Stomach (tissue), 9 donors: ENCODE data around the gene CBX2. TPM values are rescaled to one million over a fixed set of nuclear protein-coding genes. Genes with fewer than 3 reads are reported as not detected.
A peak's percentile ranks its signal among the peaks of the same experiment; 100 is the strongest.

Experiments used
- DNase-seq, 2 donors: peaks; one replicate each; pipeline versions ENCODE4 v3.0.0 to v3.0.0-alpha.2; 2013 to 2019
- H3K27ac ChIP-seq, 5 donors: fragments of 200-600 bp in 4 of 5; sonication (generic) in 4 of 5; one replicate each; pipeline ENCODE4 v1.5.1; 2013 to 2019; ENCODE audit warnings: mild to moderate bottlenecking in 1 of 5, moderate library complexity in 1 of 5
- H3K27me3 ChIP-seq, 3 donors: fragments of 200-600 bp; sonication (generic); one replicate each; pipeline ENCODE4 v1.5.1; 2017 to 2019; ENCODE audit warnings: mixed run types in 1 of 3
- H3K36me3 ChIP-seq, 4 donors: fragments of 200-600 bp; sonication (generic); 1 replicate in 3 of 4; 2 replicates in 1 of 4; pipeline ENCODE4 v1.5.1; 2016 to 2019
- H3K4me1 ChIP-seq, 4 donors: fragments of 200-600 bp; sonication (generic); one replicate each; pipeline ENCODE4 v1.5.1; 2016 to 2019
- H3K4me3 ChIP-seq, 4 donors: fragments of 200-600 bp; sonication (generic) in 3 of 4; one replicate each; pipeline ENCODE4 v1.5.1; 2016 to 2019; ENCODE audit warnings: mild to moderate bottlenecking in 1 of 4
- H3K9me3 ChIP-seq, 4 donors: fragments of 200-600 bp; sonication (generic); one replicate each; pipeline ENCODE4 v1.5.1; 2016 to 2019
- EP300 ChIP-seq: sonication (generic); formaldehyde crosslinking; IDR thresholded peaks from one replicate; pipeline ENCODE4 v1.6.1; 2017; ENCODE audit warnings: antibody characterized with exemption
- POLR2A ChIP-seq, 4 donors: fragments of 450-650 bp; IDR thresholded peaks; one replicate each; pipeline ENCODE4 v1.6.1; 2016; ENCODE audit warnings: antibody characterized with exemption in 4 of 4, control low read depth in 2 of 4, mild to moderate bottlenecking in 1 of 4, moderate library complexity in 1 of 4
- POLR2AphosphoS5 ChIP-seq, 3 donors: sonication (generic); formaldehyde crosslinking; IDR thresholded peaks; one replicate each; pipeline ENCODE4 v1.6.1; 2016; ENCODE audit warnings: antibody characterized with exemption in 3 of 3
- WGBS, 5 donors: extraction: QIAGEN DNeasy Blood & Tissue Kit in 3 of 5; methylation state at CpG; one replicate each; pipeline versions ENCODE4 v1.1.5 to v1.1.7; 2013 to 2018; 5-methylcytosine and 5-hydroxymethylcytosine counted together
- intact Hi-C: fragments of 100-400 bp; cut with DNase I; formaldehyde crosslinking; loops from one replicate; pipeline ENCODE4 v1.15.1; 2023; ENCODE audit warnings: low total_unique reads
- polyA plus RNA-seq, 3 donors: library from polyadenylated mRNA; stranded (reverse); fragments of 200-250 nt; gene quantifications; one replicate each; pipeline ENCODE4 v1.2.3, GENCODE V29; 2013
- total RNA-seq, 5 donors: library from RNA; depleted of rRNA; stranded (reverse); fragments of >200 nt; gene quantifications; one replicate each; pipeline versions ENCODE4 v1.1.0 to v1.2.3, GENCODE V29; 2014 to 2016
- TF ChIP-seq, protein P1 (sequence below), 7 experiments: fragments of 450-650 bp in 4 of 7; fragments of 200-600 bp in 3 of 7; sonication (generic) in 3 of 7; IDR thresholded peaks; one replicate each; pipeline ENCODE4 v1.5.1; 2016 to 2019; ENCODE audit warnings: antibody characterized with exemption in 7 of 7, control low read depth in 2 of 7, mild to moderate bottlenecking in 1 of 7
- donor health status: healthy with polysubstance abuse.
- donor health status: Bipolar disorder and iron deficiency.
- donor health status: healthy.

Gene CBX2
- total and polyA plus RNA-seq, 8 donors: under 0.01 to 1.3 (median 1.0) TPM; not detected in 3

DNA sequence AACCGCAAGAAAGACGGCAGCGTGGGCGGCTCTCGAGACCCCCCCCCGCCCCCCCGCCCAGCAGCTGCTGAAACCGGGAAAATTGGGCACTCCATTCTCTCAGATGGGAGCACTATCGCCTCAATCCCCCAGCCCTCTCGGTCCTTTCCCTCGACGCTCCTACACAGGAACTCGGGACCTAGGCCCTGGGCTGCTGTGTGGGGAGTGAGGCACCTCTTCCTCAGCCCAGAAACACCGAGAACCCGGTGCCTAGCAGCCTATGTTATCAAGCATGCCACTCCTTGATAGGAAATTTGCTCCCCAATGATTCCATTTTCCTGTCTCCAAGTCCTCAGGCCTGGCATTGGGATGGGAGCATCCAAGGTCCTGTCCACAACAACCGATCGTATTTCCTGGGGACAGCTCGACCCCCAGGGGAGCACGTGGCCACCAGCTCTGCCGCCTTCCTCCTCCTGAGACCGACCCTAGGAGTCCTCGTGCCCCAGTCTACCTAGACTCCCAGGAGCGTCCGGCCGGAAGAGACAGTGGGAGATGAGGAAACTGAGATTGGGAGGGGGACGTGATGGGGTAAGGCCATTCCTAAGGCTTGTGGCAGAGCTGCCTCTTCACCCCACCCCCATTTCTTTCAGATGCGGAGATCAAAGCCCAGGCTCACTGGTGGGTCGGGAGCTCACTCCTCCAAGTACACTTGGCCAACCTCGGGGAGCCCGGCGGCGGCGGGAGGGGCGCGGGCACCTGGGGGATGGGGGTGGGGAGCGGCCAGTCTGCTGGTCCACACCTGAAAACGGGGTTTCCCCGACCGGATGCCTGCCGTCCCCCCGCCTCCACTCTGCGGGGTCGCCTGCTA lies 36.4 kb downstream of the CBX2 start:
- H3K27ac ChIP-seq: peak overlapping the region in 3 of 5 donors; percentile 5 to 53 (median 52)
- 20 to 32% (median 23%) methylated on average over 24 to 43 of the region's 43 CpGs for WGBS, 5 donors
- peak overlapping the region; percentile 13 to 50 (median 26) for H3K4me3 ChIP-seq
- no peaks in the 10 kb centered on the region for H3K9me3 ChIP-seq
- peaks cover 47 to 91% (median 73%) of the 10 kb centered on the region in 3 donors for H3K27me3 ChIP-seq
- DNase-seq: peak in 1 of 2 donors; percentile 47
- intact Hi-C loops: no loop called here
- TF ChIP-seq POLR2A (IDR thresholded peaks at IDR 0.05): no peak
- TF ChIP-seq POLR2AphosphoS5 (IDR thresholded peaks at IDR 0.05): no peak
- TF ChIP-seq EP300: no peak
- TF ChIP-seq, protein P1, sequence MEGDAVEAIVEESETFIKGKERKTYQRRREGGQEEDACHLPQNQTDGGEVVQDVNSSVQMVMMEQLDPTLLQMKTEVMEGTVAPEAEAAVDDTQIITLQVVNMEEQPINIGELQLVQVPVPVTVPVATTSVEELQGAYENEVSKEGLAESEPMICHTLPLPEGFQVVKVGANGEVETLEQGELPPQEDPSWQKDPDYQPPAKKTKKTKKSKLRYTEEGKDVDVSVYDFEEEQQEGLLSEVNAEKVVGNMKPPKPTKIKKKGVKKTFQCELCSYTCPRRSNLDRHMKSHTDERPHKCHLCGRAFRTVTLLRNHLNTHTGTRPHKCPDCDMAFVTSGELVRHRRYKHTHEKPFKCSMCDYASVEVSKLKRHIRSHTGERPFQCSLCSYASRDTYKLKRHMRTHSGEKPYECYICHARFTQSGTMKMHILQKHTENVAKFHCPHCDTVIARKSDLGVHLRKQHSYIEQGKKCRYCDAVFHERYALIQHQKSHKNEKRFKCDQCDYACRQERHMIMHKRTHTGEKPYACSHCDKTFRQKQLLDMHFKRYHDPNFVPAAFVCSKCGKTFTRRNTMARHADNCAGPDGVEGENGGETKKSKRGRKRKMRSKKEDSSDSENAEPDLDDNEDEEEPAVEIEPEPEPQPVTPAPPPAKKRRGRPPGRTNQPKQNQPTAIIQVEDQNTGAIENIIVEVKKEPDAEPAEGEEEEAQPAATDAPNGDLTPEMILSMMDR (IDR thresholded peaks at IDR 0.05): no peak
- H3K36me3 ChIP-seq: no peaks in the 10 kb centered on the region
- H3K4me1 ChIP-seq: peaks cover 60 to 65% (median 62%) of the 10 kb centered on the region in 4 donors

DNA sequence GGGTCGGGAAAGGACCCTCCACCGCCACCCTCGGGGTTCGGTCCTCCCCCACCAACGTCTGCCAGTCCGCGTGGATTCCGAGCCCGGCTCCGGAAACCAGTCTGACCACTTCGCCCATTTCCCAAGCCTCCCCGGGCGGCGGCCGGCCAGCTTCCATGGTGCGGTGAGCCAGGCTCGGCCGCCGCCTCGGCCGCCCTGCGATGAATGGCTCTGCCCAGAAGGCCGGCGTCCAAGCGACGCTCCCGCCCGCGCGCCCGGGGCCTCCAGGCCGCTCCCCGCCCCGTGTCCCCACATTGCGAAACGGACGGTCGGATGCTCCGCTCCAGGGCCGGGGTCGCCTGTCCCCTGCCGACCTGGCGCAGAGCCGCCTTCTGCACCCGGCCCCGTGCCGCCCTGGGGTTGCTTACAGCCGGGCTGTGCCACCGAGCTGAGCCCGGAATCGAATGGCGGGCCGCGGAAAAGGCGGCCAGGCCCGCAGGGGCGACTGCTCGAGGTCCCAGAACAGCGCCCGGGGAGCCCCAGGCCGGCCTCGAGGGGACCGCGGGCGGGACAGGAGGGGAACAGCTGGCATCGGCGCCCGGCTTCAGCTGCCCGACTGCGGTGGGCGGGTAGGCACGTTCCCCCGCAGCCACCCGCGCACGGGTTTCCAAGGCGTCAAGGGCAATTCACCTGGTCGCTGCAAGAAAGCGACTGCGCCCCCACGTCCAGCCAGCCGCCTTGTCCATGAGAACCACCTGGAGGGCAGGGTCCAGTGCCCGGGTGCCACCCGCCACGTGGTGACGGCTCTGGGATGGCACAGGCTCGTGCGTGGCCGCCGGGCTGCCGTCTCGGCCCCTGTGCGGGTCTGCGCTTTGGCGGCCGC lies 37.3 kb downstream of the CBX2 start:
- Histone ChIP-seq H3K27ac (peak overlapping the region in 3 of 5 donors; percentile 5 to 53 (median 52)), H3K36me3 (no peaks in the 10 kb centered on the region), H3K9me3 (no peaks in the 10 kb centered on the region), H3K4me3 (peak overlapping the region; percentile 13 to 50 (median 26)), H3K4me1 (peaks cover 52 to 57% (median 53%) of the 10 kb centered on the region in 4 donors), H3K27me3 (peaks cover 43 to 82% (median 64%) of the 10 kb centered on the region in 3 donors)
- TF ChIP-seq, protein P1 (IDR thresholded peaks at IDR 0.05): no peak
- peak in 2 of 3 donors; percentile 36 to 41 for TF ChIP-seq POLR2AphosphoS5 (IDR thresholded peaks at IDR 0.05)
- DNase-seq: peak; percentile 87 to 88
- WGBS, 5 donors: 6 to 27% (median 7%) methylated on average over 24 to 96 of the region's 96 CpGs
- intact Hi-C loops: no loop called here

DNA sequence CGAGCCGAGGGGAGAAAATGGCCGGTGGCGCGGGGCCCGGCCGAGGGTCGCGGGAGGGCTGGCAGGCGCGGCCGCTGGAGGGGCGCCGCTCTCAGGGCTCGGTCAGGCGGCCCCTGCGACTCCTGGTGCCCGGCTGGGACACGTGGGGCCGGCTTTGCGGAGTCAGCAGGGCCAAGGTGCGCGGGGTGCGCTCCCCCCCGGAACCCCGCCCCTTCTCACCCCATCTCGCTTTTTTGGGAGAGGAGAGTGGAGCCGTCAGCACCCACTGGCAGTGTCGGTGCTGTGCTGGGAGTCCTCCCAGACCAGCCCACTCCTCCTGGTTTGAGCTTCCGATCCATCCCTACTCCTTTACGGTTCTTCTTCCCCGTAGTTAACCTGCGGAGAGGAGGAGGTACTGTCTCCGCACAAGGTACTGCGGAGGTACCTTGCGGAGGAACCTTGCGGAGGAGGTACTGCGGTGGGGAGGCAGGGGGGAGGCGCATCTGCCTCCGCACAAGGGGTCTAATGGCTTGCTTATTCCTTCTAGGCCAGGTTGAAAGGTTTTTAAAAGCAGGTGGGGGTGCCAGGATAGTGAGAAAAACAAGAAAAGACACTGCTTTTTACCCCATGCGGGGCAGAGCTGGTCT lies 38.0 kb downstream of the CBX2 start:
- TF ChIP-seq POLR2AphosphoS5 (IDR thresholded peaks at IDR 0.05): no peak
- TF ChIP-seq POLR2A (IDR thresholded peaks at IDR 0.05): no peak
- TF ChIP-seq, protein P1 (IDR thresholded peaks at IDR 0.05): no peak
- no peak for TF ChIP-seq EP300
- no peaks in the 10 kb centered on the region for H3K36me3 ChIP-seq
- intact Hi-C loops: no loop called here
- DNase-seq: no peak
- H3K27me3 ChIP-seq: peaks cover 40 to 75% (median 57%) of the 10 kb centered on the region in 3 donors
- no peaks in the 10 kb centered on the region for H3K9me3 ChIP-seq
- no peak overlapping the region for H3K27ac ChIP-seq
- H3K4me1 ChIP-seq: peaks cover 44 to 50% (median 46%) of the 10 kb centered on the region in 4 donors
- 52 to 68% (median 58%) methylated on average over 37 to 41 of the region's 41 CpGs for WGBS, 5 donors
- peak overlapping the region in 1 of 4 donors; percentile 50 for H3K4me3 ChIP-seq
